HEK293T (cell line): Measurements from ENCODE around the gene TNIP2.

Experiments used
- CTCF ChIA-PET: fragments of 350-600 bp; formaldehyde crosslinking; extraction: SDS; loops from one replicate; lab custom pipeline; 2021; ENCODE audit warnings: antibody characterized with exemption, inconsistent platforms; lab: Yijun Ruan, JAX
- POLR2A ChIA-PET: fragments of 350-600 bp; formaldehyde crosslinking; extraction: SDS; loops from one replicate; lab custom pipeline; 2020; ENCODE audit warnings: antibody characterized with exemption, inconsistent platforms; lab: Yijun Ruan, JAX
- DNase-seq: peaks from one replicate; pipeline ENCODE4 v3.0.0; 2012; ENCODE audit warnings: mixed read lengths; ENCODE audit errors: extremely low spot score
- ARNT ChIP-seq: fragments of 450-650 bp; IDR thresholded peaks from 2 replicates; pipeline ENCODE4 v1.6.1; 2017; ENCODE audit warnings: mild to moderate bottlenecking
- BHLHE40 ChIP-seq: fragments of 450-650 bp; IDR thresholded peaks from 2 replicates; pipeline ENCODE4 v1.6.1; 2016; ENCODE audit warnings: mild to moderate bottlenecking, moderate library complexity, borderline replicate concordance
- CTBP1 ChIP-seq: fragments of 450-650 bp; IDR thresholded peaks from 2 replicates; pipeline ENCODE4 v1.6.1; 2016; ENCODE audit warnings: borderline replicate concordance
- ELF4 ChIP-seq: fragments of 450-650 bp; IDR thresholded peaks from 2 replicates; pipeline ENCODE4 v1.6.1; 2017; ENCODE audit warnings: antibody characterized with exemption
- FOXA1 ChIP-seq: fragments of 450-650 bp; IDR thresholded peaks from 2 replicates; pipeline ENCODE4 v1.6.1; 2016; ENCODE audit warnings: mild to moderate bottlenecking
- FOXK2 ChIP-seq: fragments of 450-650 bp; IDR thresholded peaks from 2 replicates; pipeline ENCODE4 v1.6.1; 2016; ENCODE audit warnings: mild to moderate bottlenecking
- FOXM1 ChIP-seq: fragments of 450-650 bp; IDR thresholded peaks from 2 replicates; pipeline ENCODE4 v1.6.1; 2017; ENCODE audit warnings: mild to moderate bottlenecking, borderline replicate concordance
- HDGF ChIP-seq: fragments of 450-650 bp; IDR thresholded peaks from 2 replicates; pipeline ENCODE4 v1.6.1; 2017; ENCODE audit warnings: antibody characterized with exemption, borderline replicate concordance
- L3MBTL2 ChIP-seq: fragments of 450-650 bp; conservative IDR thresholded peaks from 2 replicates; pipeline ENCODE4 v1.6.1; 2016; ENCODE audit warnings: mild to moderate bottlenecking
- LEF1 ChIP-seq: fragments of 450-650 bp; IDR thresholded peaks from 2 replicates; pipeline ENCODE4 v1.6.1; 2017; ENCODE audit warnings: mild to moderate bottlenecking, borderline replicate concordance
- NFRKB ChIP-seq: fragments of 450-650 bp; IDR thresholded peaks from 2 replicates; pipeline ENCODE4 v1.6.1; 2016; ENCODE audit warnings: mild to moderate bottlenecking, moderate library complexity
- PKNOX1 ChIP-seq: fragments of 450-650 bp; IDR thresholded peaks from 2 replicates; pipeline ENCODE4 v1.6.1; 2016
- SP1 ChIP-seq: fragments of 450-650 bp; IDR thresholded peaks from 2 replicates; pipeline ENCODE4 v1.6.1; 2017
- SUZ12 ChIP-seq: fragments of 450-650 bp; IDR thresholded peaks from 2 replicates; pipeline ENCODE4 v1.6.1; 2016; ENCODE audit warnings: mild to moderate bottlenecking
- TARDBP ChIP-seq: fragments of 450-650 bp; IDR thresholded peaks from 2 replicates; pipeline ENCODE4 v1.6.1; 2016
- ZNF384 ChIP-seq: fragments of 450-650 bp; IDR thresholded peaks from 2 replicates; pipeline ENCODE4 v1.6.1; 2016

Gene TNIP2

GRCh38 chr4:2790583-2791517 lies 34.7 kb upstream of the TNIP2 start:
- no peak for TF ChIP-seq NFRKB
- no peak for TF ChIP-seq TARDBP
- no peak for TF ChIP-seq FOXK2
- TF ChIP-seq ZNF384: no peak
- no peak for TF ChIP-seq PKNOX1
- no peak for TF ChIP-seq L3MBTL2
- no peak for TF ChIP-seq FOXA1
- no peak for TF ChIP-seq HDGF
- TF ChIP-seq SUZ12: no peak
- no peak for TF ChIP-seq LEF1
- no peak for TF ChIP-seq ARNT
- no peak for TF ChIP-seq FOXM1
- TF ChIP-seq ELF4: no peak
- TF ChIP-seq BHLHE40: no peak
- no peak for TF ChIP-seq CTBP1
- TF ChIP-seq SP1: no peak
- CTCF ChIA-PET: no interaction called here
- POLR2A ChIA-PET: interaction anchor here (0.7 kb wide), 1 partner anchor 10 kb away, joined by 3 read pairs; no protein-coding TSS in a partner anchor
- no peak for DNase-seq

GRCh38 chr4:2789793-2790582 lies 33.9 kb upstream of the TNIP2 start:
- TF ChIP-seq BHLHE40 (no peak), TARDBP (no peak), HDGF (no peak), NFRKB (no peak), FOXK2 (no peak), ELF4 (no peak), FOXA1 (no peak), LEF1 (no peak)
- POLR2A ChIA-PET: interaction anchor here (0.7 kb wide), 1 partner anchor 9 kb away, joined by 3 read pairs; no protein-coding TSS in a partner anchor
- CTCF ChIA-PET: no interaction called here
- no peak for DNase-seq

GRCh38 chr4:2789351-2789750 lies 33.2 kb upstream of the TNIP2 start:
- CTCF ChIA-PET: no interaction called here
- POLR2A ChIA-PET: no interaction called here
- no peak for DNase-seq
- TF ChIP-seq ELF4: no peak
- no peak for TF ChIP-seq FOXK2
- no peak for TF ChIP-seq L3MBTL2
- no peak for TF ChIP-seq NFRKB
- TF ChIP-seq SUZ12: no peak
- TF ChIP-seq ARNT: no peak
- no peak for TF ChIP-seq CTBP1

GRCh38 chr4:2788532-2789103 lies 32.5 kb upstream of the TNIP2 start:
- TF ChIP-seq PKNOX1: no peak
- no peak for TF ChIP-seq CTBP1
- no peak for TF ChIP-seq LEF1
- no peak for TF ChIP-seq FOXK2
- no peak for TF ChIP-seq HDGF
- TF ChIP-seq FOXM1: no peak
- TF ChIP-seq TARDBP: no peak
- ChIA-PET POLR2A (no interaction called here), CTCF (interaction anchor here (0.9 kb wide), 1 partner anchor 18 kb away, joined by 3 read pairs; no protein-coding TSS in a partner anchor)
- no peak for DNase-seq

GRCh38 chr4:2788101-2788500 lies 32.0 kb upstream of the TNIP2 start:
- ChIA-PET CTCF (interaction anchor here (0.9 kb wide), 1 partner anchor 18 kb away, joined by 3 read pairs; no protein-coding TSS in a partner anchor), POLR2A (interaction anchor here (1.0 kb wide), 1 partner anchor 31 kb away, joined by 3 read pairs; no protein-coding TSS in a partner anchor)
- TF ChIP-seq FOXM1 (no peak), FOXK2 (no peak), ARNT (no peak)
- no peak for DNase-seq

- ChIA-PET POLR2A (interaction anchor here (1.0 kb wide), 1 partner anchor 31 kb away, joined by 3 read pairs; no protein-coding TSS in a partner anchor), CTCF (interaction anchor here (0.9 kb wide), 1 partner anchor 17 kb away, joined by 3 read pairs; no protein-coding TSS in a partner anchor)
- no peak for TF ChIP-seq ZNF384
- TF ChIP-seq ELF4: no peak
- no peak for TF ChIP-seq CTBP1
- TF ChIP-seq PKNOX1: no peak
- no peak for TF ChIP-seq ARNT
- TF ChIP-seq L3MBTL2: no peak
- TF ChIP-seq BHLHE40: no peak
- TF ChIP-seq NFRKB: no peak
- no peak for TF ChIP-seq SP1
- no peak for TF ChIP-seq TARDBP
- no peak for TF ChIP-seq LEF1
- TF ChIP-seq FOXA1: no peak
- TF ChIP-seq FOXM1: no peak
- no peak for TF ChIP-seq FOXK2
- TF ChIP-seq SUZ12: no peak
- TF ChIP-seq HDGF: no peak
- no peak for DNase-seq
Measured at GRCh38 chr4:2787230-2788100, 31.3 kb upstream of the TNIP2 start.
